ENCODE data around the gene PRRT4.

Gene PRRT4

DNA sequence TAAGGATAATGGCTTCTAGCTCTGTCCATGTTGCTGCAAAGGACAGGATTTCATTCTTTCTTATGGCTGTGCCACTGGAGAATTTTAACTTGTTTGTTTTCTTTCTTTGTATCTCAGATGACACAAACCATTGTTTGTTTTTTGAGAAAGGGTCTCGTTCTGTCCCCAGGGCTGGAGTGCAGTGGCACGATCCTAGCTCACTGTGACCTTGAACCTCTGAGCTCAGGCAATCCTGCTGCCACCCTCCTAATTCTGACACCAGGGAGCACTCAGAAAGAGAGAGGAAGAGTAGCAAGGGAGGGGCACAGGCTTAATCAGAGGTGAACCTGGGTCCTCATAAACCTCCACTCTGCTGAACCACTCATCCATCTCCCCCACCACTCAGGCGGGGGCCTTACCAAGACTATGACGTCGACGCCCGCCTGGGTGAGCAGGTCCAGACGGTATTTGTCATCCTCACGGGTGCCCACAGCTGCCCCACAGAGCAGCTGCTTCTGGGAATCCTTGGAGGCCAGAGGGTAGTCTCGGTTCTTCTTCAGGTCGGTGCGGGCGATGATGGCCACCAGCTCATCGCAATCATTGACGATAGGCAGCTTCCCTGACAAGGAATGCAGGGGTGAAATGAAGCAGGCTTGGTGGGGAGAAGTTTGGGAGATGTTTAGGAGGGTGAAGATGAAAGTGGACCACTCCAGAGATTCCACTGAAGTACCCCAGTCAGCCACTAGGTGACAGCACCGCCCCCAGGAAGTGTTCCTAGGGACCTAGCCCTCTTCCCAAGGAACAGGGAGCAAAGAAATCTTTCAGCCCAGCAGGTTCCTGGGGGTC, 36.7 kb upstream of the PRRT4 start:
- DNase-seq = peak; percentile 67
- in situ Hi-C loops (cut with HindIII; ENCODE audit: low pct_ligation_motif_present, low pct_unique_long_range_greater_than_20kb, low sequenced_read_pairs) = no loop called here

DNA sequence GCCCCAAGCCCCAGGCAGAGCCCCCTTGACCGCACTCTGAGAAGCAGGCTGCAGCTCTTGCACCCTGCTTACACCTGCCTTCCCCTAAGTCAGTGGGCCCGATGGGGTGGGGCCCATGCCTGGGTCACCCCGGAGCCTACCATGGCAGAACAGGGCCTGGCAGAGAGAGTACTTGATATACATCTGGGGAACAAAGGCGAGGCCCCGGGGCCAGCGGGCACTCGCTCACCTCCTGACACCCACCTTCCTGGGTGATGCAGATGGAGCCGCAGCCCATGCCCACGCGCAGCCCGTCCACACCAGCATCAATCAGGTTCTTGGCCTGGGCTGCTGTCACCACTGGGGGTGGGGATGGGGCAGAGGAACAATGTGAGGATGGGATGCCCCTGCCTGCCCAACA, 34.9 kb upstream of the PRRT4 start:
- in situ Hi-C loops (cut with HindIII; ENCODE audit: low pct_ligation_motif_present, low pct_unique_long_range_greater_than_20kb, low sequenced_read_pairs) = no loop called here
- DNase-seq = no peak

DNA sequence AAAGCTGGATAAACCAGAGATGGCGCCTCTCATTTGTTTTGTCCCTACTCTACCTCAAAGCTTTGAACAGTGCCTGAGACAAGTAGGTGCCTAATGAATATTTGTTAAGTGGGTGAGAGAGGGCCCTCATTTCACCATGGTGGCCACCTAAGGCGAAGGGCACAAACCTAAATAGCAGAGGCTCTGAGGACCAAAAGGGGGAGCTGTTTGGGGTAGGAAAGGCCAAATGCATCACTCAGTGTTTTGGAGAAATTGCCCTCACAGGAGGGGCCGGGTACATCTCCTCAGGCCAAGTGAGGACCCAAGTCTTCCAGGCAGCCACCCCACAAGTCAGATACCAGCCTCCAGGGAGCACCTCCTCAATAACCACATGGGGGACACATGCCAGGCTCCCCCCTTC, 34.3 kb upstream of the PRRT4 start:
- DNase-seq = no peak

DNA sequence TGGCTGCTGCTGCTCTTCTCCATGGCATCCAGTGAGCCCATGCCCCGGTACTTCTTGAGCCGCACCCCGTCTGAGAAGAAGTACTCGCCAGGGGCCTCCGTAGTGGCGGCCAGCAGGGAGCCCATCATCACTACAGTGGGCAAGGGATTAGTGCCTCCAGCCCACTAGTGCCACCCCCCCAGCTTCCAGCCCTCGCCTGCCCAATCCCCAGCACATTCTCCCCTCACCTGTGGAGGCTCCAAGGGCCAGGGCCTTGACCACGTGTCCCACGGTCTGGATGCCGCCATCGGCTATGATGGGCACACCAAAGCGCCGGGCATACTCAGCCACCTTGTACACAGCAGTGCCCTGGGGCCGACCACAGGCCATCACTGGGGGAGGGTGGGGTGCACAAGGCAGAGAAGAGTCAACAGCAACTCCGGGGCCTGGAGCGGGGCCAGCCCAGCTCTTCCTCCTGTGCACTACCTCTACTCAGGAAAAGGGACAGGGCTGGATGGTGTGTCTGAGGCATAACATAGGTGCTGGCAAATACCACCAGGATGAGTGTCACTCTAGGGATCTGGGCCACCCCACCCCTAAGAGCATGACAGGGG, 33.5 kb upstream of the PRRT4 start:
- in situ Hi-C loops (cut with HindIII; ENCODE audit: low pct_ligation_motif_present, low pct_unique_long_range_greater_than_20kb, low sequenced_read_pairs) = no loop called here
- DNase-seq = no peak

More for the DNA sequence above, 34.3 kb upstream of the PRRT4 start:
- in situ Hi-C loops (cut with HindIII; ENCODE audit: low pct_ligation_motif_present, low pct_unique_long_range_greater_than_20kb, low sequenced_read_pairs) = no loop called here

DNA sequence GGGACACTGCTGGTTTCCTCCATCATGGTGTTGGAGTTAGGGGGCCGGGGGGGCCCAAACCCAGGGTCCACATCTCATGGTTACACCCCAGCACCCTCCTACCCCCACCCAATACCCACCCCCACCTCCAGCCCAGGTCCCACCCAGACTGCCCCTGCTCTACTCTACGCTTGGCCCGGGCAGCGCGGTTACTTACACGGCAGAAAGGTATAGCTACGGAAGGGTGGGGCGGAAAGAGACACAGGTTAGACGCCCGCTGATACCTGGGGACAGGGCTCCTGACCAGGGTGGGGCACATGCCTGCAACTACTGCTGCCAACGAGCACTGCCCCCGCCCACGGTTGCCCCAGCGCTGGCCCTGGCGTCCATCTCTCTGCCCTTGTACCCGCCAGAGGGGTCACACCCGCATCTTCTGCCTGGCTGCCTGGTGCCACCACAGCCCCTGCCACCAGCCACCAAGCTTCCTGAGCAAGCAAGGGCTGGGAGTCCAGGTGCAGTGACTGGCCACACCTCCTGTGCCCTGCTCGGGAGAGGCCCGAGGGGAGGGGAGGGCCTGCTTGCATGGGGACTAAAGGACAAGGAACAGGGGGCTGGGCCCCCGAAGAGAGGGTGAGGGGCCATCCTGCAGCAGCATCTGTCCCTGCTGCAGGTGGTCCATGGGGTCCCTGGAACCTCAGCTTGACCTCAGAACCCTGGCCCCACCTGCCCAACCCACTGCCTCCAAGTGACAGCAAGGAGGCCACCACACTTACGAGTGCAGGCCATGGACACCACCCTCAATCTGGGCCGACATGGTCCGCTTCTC, 32.2 kb upstream of the PRRT4 start:
- DNase-seq = no peak
- in situ Hi-C loops (cut with HindIII; ENCODE audit: low pct_ligation_motif_present, low pct_unique_long_range_greater_than_20kb, low sequenced_read_pairs) = no loop called here

DNA sequence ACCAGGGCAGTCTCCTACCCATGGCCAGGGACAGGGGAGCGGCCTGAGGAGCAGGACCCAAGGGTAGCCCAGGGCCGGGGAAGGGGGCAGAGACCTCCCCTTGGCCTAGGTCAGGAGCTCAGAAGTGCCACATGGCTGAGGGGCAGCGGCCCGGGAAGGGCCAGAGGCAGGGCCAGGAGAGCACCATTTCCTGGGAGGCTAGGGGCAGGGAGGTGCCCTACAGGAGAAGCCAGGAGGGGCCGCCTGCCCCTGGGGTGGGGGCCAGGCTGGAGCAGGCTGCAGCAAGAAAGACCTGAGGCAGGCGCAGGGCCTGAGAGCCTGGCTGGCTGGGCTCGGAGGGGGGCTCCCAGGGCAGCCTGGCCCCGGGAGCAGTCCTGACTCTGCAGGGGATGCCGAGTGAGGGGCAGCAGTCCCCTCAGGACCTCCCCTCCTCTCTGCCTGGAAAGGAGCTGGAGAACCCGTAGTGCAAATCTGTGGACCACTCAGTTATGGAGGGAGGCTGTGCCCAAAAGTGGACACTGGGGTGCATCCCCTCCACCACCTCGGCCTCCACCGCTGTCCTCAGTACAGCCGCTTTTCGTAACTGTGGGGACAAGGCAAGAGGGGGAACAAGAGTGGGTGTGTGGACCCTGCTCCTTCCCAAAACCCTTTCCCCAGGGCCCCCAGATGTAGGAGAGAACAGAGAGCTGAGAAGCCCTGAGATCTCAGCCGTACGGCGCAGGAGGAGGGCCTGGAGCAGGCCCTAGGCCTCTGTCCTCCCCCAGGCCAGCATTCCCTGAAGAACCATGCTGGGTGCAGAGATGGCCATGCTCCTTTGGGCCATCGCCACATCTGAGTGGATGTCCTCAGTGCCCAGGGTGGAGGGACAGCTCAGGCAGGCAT, 31.2 kb upstream of the PRRT4 start:
- no peak for DNase-seq
- in situ Hi-C loops (cut with HindIII; ENCODE audit: low pct_ligation_motif_present, low pct_unique_long_range_greater_than_20kb, low sequenced_read_pairs) = no loop called here

DNA sequence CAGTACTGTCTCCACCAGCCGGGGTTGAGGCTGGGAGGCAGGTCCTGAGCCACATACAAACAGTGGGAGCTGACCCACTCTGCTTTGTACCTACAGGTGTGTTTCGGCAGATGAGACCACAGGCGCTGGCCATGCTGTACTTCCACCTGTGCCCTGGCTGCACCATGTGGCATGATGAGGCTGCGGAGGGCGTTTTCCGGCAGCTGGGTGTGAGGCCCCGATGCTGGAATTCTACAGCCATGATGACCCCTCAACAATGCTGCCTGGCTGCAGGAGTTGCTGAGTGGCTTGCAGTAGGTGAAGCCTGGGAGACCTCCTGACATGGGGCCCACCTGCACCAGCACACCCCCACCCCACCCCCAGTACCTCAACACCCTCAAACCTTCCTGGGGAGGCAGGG, 30.3 kb upstream of the PRRT4 start:
- in situ Hi-C loops (cut with HindIII; ENCODE audit: low pct_ligation_motif_present, low pct_unique_long_range_greater_than_20kb, low sequenced_read_pairs) = no loop called here
- no peak for DNase-seq

DNA sequence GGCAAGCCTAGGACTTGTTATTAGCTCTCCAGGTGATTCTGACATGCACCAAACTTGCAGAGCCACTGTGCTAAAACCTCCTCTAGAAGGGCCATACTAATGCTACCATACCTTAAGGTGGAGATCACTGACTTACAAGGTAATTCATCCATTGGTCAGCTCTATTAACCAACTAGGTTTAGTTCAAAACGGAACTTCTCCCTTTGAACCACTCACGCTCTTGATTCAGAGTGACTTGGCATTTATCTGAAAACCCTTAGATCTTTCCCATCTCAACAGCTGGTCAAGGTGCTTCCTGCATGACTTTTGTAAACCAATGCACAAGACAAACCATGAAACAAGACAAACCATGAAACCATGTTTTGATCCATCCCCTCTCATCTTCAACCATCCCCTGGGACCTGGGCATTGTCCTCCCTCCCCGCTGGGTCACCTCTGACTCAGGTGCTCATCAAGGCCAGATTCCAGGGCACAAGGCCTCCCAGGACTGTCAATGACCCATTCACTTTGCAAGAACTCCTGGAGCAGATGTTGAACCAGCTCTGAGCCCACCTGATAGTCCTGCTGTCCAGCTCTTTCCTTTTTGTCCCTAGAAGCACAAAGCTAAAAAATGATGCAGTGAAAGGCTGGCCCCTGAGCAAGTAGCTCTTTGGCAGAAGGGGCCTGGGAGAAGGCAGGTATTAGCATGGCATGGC, 29.5 kb upstream of the PRRT4 start:
- in situ Hi-C loops (cut with HindIII; ENCODE audit: low pct_ligation_motif_present, low pct_unique_long_range_greater_than_20kb, low sequenced_read_pairs) = no loop called here

DNA sequence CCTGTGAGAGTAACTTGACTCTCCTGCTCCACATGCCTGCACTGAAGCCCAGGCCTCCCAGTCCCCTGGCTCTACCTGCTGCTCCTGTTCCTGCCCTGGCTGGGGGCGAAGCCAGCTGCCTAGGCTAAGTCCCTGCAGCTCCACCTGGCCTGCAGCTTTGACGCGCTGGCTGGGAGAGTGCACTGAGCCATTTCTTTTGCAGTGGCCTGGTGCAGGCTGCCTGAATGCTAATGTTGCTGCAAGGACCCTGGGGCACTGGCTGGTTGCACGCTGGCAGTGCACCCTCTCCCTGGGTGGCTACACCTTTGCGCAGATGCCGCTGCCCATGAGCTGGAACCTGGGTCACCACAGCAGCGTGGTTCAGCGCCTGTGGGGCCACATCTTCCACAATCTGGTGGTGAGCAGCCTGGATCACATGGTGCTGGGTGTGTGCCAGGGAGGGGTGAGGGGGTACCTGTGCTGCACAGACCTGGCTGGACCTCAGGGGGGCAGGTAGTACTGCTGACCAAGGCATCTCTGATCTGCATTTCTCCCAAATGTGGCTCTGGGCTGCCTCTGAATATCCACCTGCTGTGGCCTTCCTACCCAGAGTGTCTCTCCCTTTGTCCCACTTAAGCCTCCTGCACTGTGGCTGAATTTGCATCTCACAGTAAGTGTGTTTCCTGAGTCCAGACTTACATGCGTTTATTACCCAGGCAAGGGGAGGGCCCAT, 28.3 kb upstream of the PRRT4 start:
- DNase-seq = no peak
- in situ Hi-C loops (cut with HindIII; ENCODE audit: low pct_ligation_motif_present, low pct_unique_long_range_greater_than_20kb, low sequenced_read_pairs) = no loop called here

More for the DNA sequence above, 29.5 kb upstream of the PRRT4 start:
- no peak for DNase-seq

DNA sequence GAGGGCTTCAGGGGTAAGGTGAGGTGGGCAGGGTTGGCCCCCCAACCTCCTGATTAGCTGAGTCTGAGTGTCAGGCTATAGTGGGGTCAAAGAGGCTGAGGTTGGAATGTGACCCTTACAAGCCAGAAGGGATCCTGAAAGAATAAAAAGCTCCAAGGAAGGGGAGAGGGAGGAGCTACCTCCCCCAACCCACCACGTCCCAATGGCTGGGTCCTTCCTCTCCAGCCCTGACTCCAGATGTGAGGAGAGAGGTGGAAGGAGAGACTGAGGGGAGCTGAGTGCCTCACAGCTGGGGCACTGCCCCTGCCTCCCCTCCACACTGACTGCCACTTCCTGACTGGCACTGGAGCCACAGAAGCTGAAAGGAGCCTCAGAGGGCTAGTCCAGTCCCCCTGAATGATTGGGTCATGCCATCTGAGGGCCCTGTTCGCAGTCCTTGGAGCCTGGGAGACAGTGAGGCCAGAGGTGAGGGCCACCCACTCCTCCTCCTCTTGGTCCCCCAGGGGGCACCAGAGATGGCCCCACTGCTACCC, 27.7 kb upstream of the PRRT4 start:
- in situ Hi-C loops (cut with HindIII; ENCODE audit: low pct_ligation_motif_present, low pct_unique_long_range_greater_than_20kb, low sequenced_read_pairs) = no loop called here

DNA sequence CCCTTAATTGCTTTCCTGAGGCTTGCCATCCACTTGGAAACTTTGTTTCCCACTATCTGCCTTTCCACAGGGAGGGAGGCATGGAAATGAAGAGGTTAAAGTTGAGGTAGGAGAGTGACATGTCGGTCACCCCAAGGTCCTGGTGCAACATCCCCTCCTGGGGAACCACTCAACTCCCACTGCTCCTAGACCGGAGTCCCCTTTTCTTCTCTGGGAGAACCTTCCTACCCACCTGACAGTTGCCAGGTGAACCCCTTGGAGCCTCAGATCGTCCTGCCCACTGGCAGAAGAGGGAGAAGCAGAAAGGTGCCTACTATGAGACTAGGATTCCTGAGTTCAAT, 26.6 kb upstream of the PRRT4 start:
- in situ Hi-C loops (cut with HindIII; ENCODE audit: low pct_ligation_motif_present, low pct_unique_long_range_greater_than_20kb, low sequenced_read_pairs) = no loop called here
- no peak for DNase-seq

More for the DNA sequence above, 27.7 kb upstream of the PRRT4 start:
- DNase-seq = no peak

DNA sequence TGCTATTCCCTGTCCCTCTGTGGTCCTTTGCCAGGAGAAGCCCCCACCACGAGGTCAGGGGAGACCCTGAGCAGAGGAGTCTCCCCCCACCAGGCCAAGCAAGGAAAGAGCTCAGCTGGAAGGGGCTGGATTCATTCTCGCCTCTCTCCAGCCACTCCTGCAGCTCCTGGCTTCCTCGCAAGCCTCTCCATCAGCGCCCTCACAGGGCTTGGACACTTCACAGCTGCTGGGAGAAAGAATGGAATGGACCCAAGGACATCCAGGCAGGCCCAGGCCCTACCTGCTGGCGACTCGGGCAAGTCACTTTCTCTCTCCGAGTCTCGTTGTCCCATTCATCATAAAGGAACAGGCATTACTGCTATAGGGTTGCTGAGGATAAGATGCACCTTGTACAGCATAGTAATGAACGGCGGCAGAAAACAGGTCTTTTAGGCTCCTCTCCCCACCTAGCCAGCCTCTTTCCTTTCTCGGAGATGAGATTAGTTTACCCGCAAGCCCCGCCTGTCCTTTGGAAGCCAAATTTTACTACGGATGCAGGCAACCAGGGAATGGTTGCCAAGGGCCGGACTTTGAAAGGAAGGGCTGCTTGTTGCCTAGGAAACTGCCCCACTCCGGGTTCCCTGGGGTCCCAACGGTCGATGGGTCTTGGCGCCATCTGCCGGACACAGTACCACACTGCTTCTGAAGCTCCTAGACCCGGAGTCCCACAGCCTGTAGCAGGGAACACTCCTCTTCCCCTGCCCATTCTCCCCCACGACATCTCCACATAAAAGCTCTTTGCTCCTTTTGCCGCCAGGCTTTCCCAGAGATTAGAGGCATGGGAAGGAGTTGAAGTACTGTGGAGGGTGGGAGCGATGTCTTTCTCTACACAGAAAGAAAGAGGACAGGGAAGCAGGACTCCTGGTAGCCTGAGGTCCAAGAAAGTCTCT, 26.0 kb upstream of the PRRT4 start:
- peak; percentile 70 for DNase-seq
- in situ Hi-C loops (cut with HindIII; ENCODE audit: low pct_ligation_motif_present, low pct_unique_long_range_greater_than_20kb, low sequenced_read_pairs) = no loop called here

DNA sequence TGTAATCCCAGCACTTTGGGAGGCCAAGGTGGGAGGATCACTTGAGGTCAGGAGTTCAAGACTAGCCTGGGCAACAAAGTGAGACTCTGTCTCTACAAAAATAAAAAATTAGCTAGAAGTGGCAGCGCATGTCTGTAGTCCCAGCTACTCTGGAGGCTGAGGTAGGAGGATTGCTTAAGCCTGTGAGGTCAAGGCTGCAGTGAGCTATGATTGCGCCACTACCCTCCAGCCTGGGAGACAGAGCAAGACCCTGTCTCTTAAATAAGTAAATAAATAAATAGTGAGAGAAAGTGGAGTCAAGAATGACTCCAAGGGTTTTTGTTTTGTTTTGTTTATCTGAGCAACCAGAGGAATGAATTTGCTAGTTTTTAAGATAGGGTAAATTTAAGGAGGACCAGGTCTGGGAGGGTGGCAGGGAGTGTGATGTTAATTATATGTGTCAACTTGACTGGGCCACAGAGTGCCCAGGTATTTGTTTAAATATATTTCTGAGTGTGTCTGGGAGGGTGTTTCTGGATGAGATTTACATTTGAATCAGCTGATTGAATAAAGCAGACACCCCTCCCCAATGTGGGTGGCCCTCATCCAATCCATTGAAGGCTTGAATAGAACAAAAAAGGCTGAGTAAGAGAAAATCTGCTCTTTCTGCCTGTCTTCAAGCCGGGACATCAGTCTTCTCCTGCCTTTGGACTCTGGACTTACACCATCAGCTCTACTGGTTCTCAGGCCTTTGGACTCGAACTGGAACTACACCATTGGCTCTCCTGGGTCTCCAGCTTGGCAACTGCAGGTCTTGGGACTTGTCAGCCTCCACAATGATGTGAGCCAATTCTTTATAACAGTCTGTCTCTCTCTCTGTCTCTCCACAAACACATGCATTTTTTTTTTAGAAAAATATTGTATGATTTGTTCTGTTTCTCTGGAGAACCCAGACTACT, 24.8 kb upstream of the PRRT4 start:
- in situ Hi-C loops (cut with HindIII; ENCODE audit: low pct_ligation_motif_present, low pct_unique_long_range_greater_than_20kb, low sequenced_read_pairs) = no loop called here
- DNase-seq = no peak

DNA sequence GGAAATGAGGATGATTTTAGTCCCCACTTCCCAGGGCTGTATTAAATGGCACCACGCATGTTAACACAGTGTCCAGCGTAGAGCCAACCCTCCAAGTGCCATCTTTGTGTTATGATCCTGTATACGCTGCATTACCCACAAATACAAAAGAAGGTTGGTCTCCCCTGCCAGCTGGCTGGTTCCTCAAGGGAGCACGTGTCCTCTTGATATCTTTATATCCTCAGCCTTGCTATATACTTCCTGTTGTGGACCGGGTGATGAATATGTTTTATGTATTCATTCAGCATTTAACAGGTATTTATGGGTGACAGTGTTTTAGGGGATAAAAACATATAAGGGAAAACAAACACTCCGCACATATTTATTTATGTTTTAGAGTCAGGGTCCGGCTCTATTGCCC, 23.2 kb upstream of the PRRT4 start:
- in situ Hi-C loops (cut with HindIII; ENCODE audit: low pct_ligation_motif_present, low pct_unique_long_range_greater_than_20kb, low sequenced_read_pairs) = no loop called here
- no peak for DNase-seq

DNA sequence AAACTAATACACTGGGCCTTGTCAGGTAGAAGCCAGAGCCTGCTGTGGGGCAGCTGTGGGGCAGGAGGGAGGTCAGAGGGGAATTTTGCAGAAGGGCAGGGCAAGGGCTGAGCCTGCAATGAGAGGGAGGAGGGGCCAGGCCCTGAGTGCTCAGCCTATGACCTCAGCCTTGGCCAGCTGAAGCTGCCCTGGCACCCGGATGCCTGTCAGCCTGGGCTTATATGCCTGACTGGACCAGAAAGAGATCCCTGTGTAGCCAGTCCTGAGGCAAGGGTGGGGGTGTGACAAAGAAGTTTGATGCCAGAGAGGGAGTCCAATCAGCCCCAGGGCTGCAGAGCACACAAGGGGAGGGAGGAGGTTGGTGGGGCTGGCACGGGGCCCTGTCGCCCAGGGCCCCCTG, 22.3 kb upstream of the PRRT4 start:
- in situ Hi-C loops (cut with HindIII; ENCODE audit: low pct_ligation_motif_present, low pct_unique_long_range_greater_than_20kb, low sequenced_read_pairs) = no loop called here
- DNase-seq = no peak

Measured in ACHN (cell line).